Activated CD4-positive, alpha-beta T cell treated with anti-CD3 and anti-CD28 coated beads, Interleukin-2, Interleukin-6, amounts not matched to agents 100 ng/mL and 50 ng/mL, durations not matched to agents 16 hours and 8 hours (primary cell): ENCODE results near the gene C5AR1.

ENCODE experiments used
- DNase-seq: peaks from one replicate; pipeline ENCODE4 v3.0.0-alpha.2; 2020

The C5AR1 gene

DNA sequence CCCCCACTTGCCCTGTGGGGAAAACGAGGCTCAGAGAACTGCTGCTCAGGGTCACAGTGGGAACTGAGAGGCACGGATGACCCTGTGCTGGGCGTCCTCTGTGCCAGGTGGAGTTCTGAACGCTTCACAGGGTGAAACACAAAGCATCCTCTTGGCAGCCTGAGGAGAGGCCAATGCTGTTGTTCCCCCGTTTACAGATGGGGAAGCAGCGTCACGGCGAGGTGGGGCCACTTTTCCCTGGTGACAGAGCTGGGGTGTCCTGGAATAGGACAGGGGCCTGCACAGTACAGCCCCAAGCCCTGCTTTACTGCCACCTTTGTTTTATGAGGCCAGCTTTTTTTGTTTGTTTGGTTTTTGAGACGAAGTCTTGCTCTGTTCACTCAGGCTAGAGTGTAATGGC is 61.6 kb downstream of the C5AR1 start:
- DNase-seq, result no peak
